Measurements from ENCODE around the gene SLC22A5. TPM values are rescaled to one million over a fixed set of nuclear protein-coding genes. Genes with fewer than 3 reads are reported as not detected.
A peak's percentile ranks its signal among the peaks of the same experiment; 100 is the strongest.

SLC22A5 gene
- total and polyA plus RNA-seq, 2 of the 8 experiments (the other 6 are each of a cell fraction or from before 2014, with no cell fraction given) = 4.0 to 9.0 TPM

DNA sequence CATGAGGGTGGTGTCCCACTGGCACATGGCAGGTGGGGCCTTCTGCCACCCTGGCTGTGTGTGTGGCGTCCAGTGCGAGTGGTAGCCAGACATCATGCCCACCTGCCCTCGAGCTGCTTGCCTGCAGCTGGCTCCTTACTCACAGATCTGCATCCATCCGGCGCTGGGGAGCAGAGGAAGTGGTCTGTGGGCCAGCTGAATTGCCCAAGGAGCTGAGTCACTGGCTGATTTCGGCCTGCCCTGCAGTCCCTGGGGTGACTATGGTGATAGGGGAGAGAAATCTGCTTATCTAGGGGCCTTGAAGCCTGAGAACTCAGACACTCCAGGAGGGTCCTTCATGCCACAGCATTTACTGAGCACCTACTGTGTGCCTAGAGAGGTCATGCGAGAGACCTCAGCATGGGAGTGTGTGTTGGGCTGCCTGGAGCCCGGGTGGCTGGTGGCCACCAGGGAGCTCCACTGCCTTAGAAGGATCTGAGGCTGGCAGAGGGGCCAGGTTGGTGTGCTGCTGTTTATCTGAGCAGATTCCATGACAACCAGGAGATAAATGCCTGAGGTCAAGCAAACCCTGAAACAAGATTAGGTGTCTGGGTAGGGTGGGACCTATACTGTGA, 57.1 kb downstream of the SLC22A5 start:
- 89% methylated on average over 8 of the region's 8 CpGs; no CpG with 5 or more reads in 1 of the 2 experiments for WGBS, 2 experiments (ENCODE audit: extremely low coverage in 1 of 2, insufficient coverage in 1 of 2, insufficient read length in 1 of 2, insufficient replicate concordance in 2 of 2, low coverage in 1 of 2, low lambda C conversion rate in 2 of 2, missing lambda C conversion rate in 1 of 2)
- Histone ChIP-seq H3K4ac (replicated peaks; ENCODE audit: insufficient read length, low read depth, low read length) (peak overlapping the region; percentile 49), H3K18ac (ENCODE audit: extremely low read depth, low read length) (peak overlapping the region; percentile 43), H3K56ac (replicated peaks; ENCODE audit: insufficient read length, low read depth, low read length) (no peak overlapping the region), H4K91ac (replicated peaks; ENCODE audit: insufficient read length, low read length) (no peak overlapping the region), H2BK12ac (ENCODE audit: low read depth, low read length) (peak overlapping the region; percentile 91; the same call in 1 of the 2 replicates), H2BK20ac (ENCODE audit: low read length) (peak overlapping the region; percentile 9; the same call in 1 of the 2 replicates), H4K5ac (ENCODE audit: insufficient read length, low read depth, low read length) (no peak overlapping the region), H2BK120ac (replicated peaks; ENCODE audit: low read depth, low read length) (no peak overlapping the region), H3K23ac (ENCODE audit: insufficient read length) (no peak overlapping the region), H2AFZ (ENCODE audit: low read length) (no peak overlapping the region; the same call in 1 of the 2 replicates), H2BK5ac (ENCODE audit: low read depth, low read length) (no peak overlapping the region), H3K9ac (replicated peaks in 1 of 4; ENCODE audit: extremely low read depth in 1 of 4, low read depth in 3 of 4, low read length in 3 of 4) (no peak overlapping the region; a peak in 1 of 7 replicates), H3K4me2 (ENCODE audit: insufficient read depth in 1 of 2, low read depth in 2 of 2, low read length in 2 of 2) (no peak overlapping the region), H3K79me1 (ENCODE audit: low read depth, low read length) (no peaks in the 10 kb centered on the region), H3K27ac (ENCODE audit: low read depth, low read length) (no peak overlapping the region; the same call in 1 of the 2 replicates), H3K4me3 (ENCODE audit: extremely low read depth in 1 of 4, insufficient read depth in 2 of 4, low read depth in 3 of 4, low read length in 4 of 4) (no peak overlapping the region), H3K79me2 (ENCODE audit: control insufficient read depth in 1 of 2, insufficient read depth in 2 of 2, low read length in 2 of 2) (no peaks in the 10 kb centered on the region), H3K23me2 (ENCODE audit: low read depth, low read length) (no peaks in the 10 kb centered on the region), H3K36me3 (ENCODE audit: control insufficient read depth in 2 of 4, insufficient read depth in 4 of 4, low read length in 3 of 4) (no peaks in the 10 kb centered on the region), H3K4me1 (replicated peaks in 1 of 4; ENCODE audit: control insufficient read depth in 3 of 4, insufficient read depth in 4 of 4, low read length in 3 of 4) (peaks cover 0 to 9% (median 5%) of the 10 kb centered on the region in 4 experiments; a peak in 5 of 7 replicates), H4K8ac (ENCODE audit: extremely low read depth, insufficient read depth, low read length) (peak overlapping the region; percentile 64; the same call in 1 of the 2 replicates), H3K27me3 (replicated peaks in 1 of 4; ENCODE audit: control insufficient read depth in 3 of 4, extremely low read depth in 1 of 4, insufficient read depth in 3 of 4, low read length in 3 of 4) (no peaks in the 10 kb centered on the region; a peak in 1 of 7 replicates), H2BK15ac (ENCODE audit: low read length) (no peak overlapping the region; the same call in 1 of the 2 replicates), H2AK5ac (ENCODE audit: low read depth, low read length) (peak overlapping the region; percentile 66; the same call in 1 of the 2 replicates), H3K9me3 (ENCODE audit: insufficient read depth in 2 of 2, low read depth in 1 of 2, low read length in 1 of 2) (no peaks in the 10 kb centered on the region), H4K20me1 (replicated peaks in 1 of 2; ENCODE audit: control insufficient read depth in 1 of 2, insufficient read depth in 2 of 2, low read length in 2 of 2) (peaks cover 0 to 2% of the 10 kb centered on the region in 2 experiments), H3K14ac (ENCODE audit: insufficient read length) (no peak overlapping the region)
- DNase-seq (ENCODE audit: low read depth in 1 of 2, low spot score in 2 of 2) = peak in 1 of 2 experiments; percentile 51
- CTCF ChIA-PET (ENCODE audit: partially characterized antibody) = interaction anchor here (0.5 to 11.7 kb wide), 28 partner anchors 11 to 617 kb away, joined by 3 to 201 read pairs (median 6); partner anchors contain the start of gene IRF1
- no peak for FAIRE-seq
- POLR2A ChIA-PET (ENCODE audit: partially characterized antibody) = interaction anchor here (0.9 to 6.5 kb wide), 8 partner anchors 10 to 133 kb away, joined by 3 to 49 read pairs (median 4); partner anchors contain the start of gene IRF1
- TF ChIP-seq SIN3A (conservative IDR thresholded peaks at IDR 0.05 in 1 of 2, IDR thresholded peaks at IDR 0.05 in 1 of 2; ENCODE audit: low read depth in 1 of 2, low read length in 2 of 2) (no peak), CEBPB (IDR thresholded peaks at IDR 0.05; ENCODE audit: low read depth, low read length) (no peak), POLR2AphosphoS5 (IDR thresholded peaks at IDR 0.05; ENCODE audit: low read depth, low read length) (no peak), NRF1 (IDR thresholded peaks at IDR 0.05; ENCODE audit: low read depth, low read length) (no peak), CHD1 (IDR thresholded peaks at IDR 0.05; ENCODE audit: low read depth, low read length) (no peak), RNF2 (IDR thresholded peaks at IDR 0.05; ENCODE audit: borderline replicate concordance, low read depth, low read length, missing control alignments, poor library complexity, severe bottlenecking) (no peak), CBX5 (IDR thresholded peaks at IDR 0.05; ENCODE audit: low read depth, low read length) (no peak), SUZ12 (IDR thresholded peaks at IDR 0.05; ENCODE audit: low read length) (no peak), TCF12 (IDR thresholded peaks at IDR 0.05; ENCODE audit: low read depth, low read length) (0 out of 2 replicates have a peak, but pooled peaks have one; percentile 48)
- TF ChIP-seq, protein P1, sequence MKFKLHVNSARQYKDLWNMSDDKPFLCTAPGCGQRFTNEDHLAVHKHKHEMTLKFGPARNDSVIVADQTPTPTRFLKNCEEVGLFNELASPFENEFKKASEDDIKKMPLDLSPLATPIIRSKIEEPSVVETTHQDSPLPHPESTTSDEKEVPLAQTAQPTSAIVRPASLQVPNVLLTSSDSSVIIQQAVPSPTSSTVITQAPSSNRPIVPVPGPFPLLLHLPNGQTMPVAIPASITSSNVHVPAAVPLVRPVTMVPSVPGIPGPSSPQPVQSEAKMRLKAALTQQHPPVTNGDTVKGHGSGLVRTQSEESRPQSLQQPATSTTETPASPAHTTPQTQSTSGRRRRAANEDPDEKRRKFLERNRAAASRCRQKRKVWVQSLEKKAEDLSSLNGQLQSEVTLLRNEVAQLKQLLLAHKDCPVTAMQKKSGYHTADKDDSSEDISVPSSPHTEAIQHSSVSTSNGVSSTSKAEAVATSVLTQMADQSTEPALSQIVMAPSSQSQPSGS (IDR thresholded peaks at IDR 0.05; ENCODE audit: low read length) = no peak

All from H1 (cell line).